Adrenal gland (tissue), 12 donors: ENCODE results near the gene HES5. TPM values are rescaled to one million over a fixed set of nuclear protein-coding genes. Genes with fewer than 3 reads are reported as not detected.

ENCODE experiments used
- DNase-seq, 7 donors: peaks; one replicate each; pipeline ENCODE4 v3.0.0-alpha.2; 2019 to 2020
- H3K27ac ChIP-seq, 5 donors: fragments of 200-600 bp; sonication (generic) in 4 of 5; 1 replicate in 3 of 5; 2 replicates in 2 of 5; pipeline versions ENCODE4 v1.5.1 to v1.8.0; 2016 to 2020; ENCODE audit warnings: mild to moderate bottlenecking in 1 of 5
- H3K27me3 ChIP-seq: fragments of 200-600 bp; 2 replicates; pipeline ENCODE4 v1.8.0; 2021
- H3K36me3 ChIP-seq, 2 donors: fragments of 200-600 bp; replicated peaks in 1 of 2; 1 replicate in 1 of 2; 2 replicates in 1 of 2; pipeline versions ENCODE4 v1.5.1 to v1.8.0; 2018 to 2022
- H3K4me1 ChIP-seq, 2 donors: fragments of 200-600 bp; replicated peaks in 1 of 2; 1 replicate in 1 of 2; 2 replicates in 1 of 2; pipeline versions ENCODE4 v1.5.1 to v1.8.0; 2018 to 2021
- H3K4me3 ChIP-seq, 4 donors: fragments of 200-600 bp; sonication (generic) in 3 of 4; one replicate each; pipeline ENCODE4 v1.5.1; 2016 to 2018
- H3K9me3 ChIP-seq, 3 donors: fragments of 200-600 bp; sonication (generic) in 1 of 3; replicated peaks in 1 of 3; 1 replicate in 2 of 3; 2 replicates in 1 of 3; pipeline versions ENCODE4 v1.5.1 to v1.8.0; 2016 to 2021
- POLR2A ChIP-seq, 2 donors: fragments of 450-650 bp; IDR thresholded peaks; one replicate each; pipeline ENCODE4 v1.6.1; 2017; ENCODE audit warnings: antibody characterized with exemption in 2 of 2, mild to moderate bottlenecking in 2 of 2, moderate library complexity in 1 of 2
- whole genome bisulfite sequencing, 4 donors: extraction: QIAGEN DNeasy Blood & Tissue Kit in 2 of 4; methylation state at CpG; one replicate each; pipeline versions ENCODE4 v1.1.5 to v1.1.7; 2013 to 2017; 5-methylcytosine and 5-hydroxymethylcytosine counted together
- intact Hi-C, 2 donors: fragments of 100-400 bp; cut with DNase I; formaldehyde crosslinking; loops; one replicate each; pipeline versions ENCODE4 v1.14.1 to v1.15.0; 2022 to 2023
- polyA plus RNA-seq, 3 donors: library from polyadenylated mRNA; stranded (reverse); fragments of 200-250 nt in 2 of 3; fragments of 350-450 nt in 1 of 3; fragmentation: Illumina TruSeq in 1 of 3; extraction: RNeasy Lipid Tissue Mini Kit (QIAGEN cat#74804) in 1 of 3; gene quantifications; one replicate each; pipeline ENCODE4 v1.2.3, GENCODE V29; 2013 to 2014
- total RNA-seq, 9 donors: library from RNA; depleted of rRNA in 4 of 9; stranded (reverse); fragments of >200 nt in 4 of 9; fragments of 120-200 nt in 1 of 9; fragmentation: NEBNext Ultra II Directional in 1 of 9; extraction: Animal tissue kit (Norgen Biotek cat#: 25700) in 1 of 9; gene quantifications; one replicate each; pipeline versions ENCODE4 v1.1.0 to v1.2.4, GENCODE V29; 2013 to 2023
- TF ChIP-seq, protein P1 (sequence below), 6 experiments: fragments of 450-650 bp in 4 of 6; fragments of 200-600 bp in 2 of 6; sonication (generic) in 1 of 6; IDR thresholded peaks; 1 replicate in 5 of 6; 2 replicates in 1 of 6; pipeline versions ENCODE4 v1.5.1 to v1.8.0; 2016 to 2021; ENCODE audit warnings: antibody characterized with exemption in 6 of 6, mild to moderate bottlenecking in 2 of 6, moderate library complexity in 1 of 6
- donor health status: healthy with polysubstance abuse.
- donor health status: Bipolar disorder and iron deficiency.
- donor health status: DM: yes; HTN: yes; CAD: no.
- donor health status: DM: no; HTN: no; CAD: no.
- donor health status: DM: no; HTN: no; CAD: no.
- donor health status: DM: yes; HTN: yes; CAD: no.

The HES5 gene
- total and polyA plus RNA-seq, 12 donors = 0.28 TPM; not detected in 11

GRCh38 chr1:2479186-2479585 is 50.9 kb downstream of the HES5 start:
- Histone ChIP-seq H3K27me3 (no peaks in the 10 kb centered on the region), H3K27ac (no peak overlapping the region), H3K4me1 (peaks cover 11 to 18% of the 10 kb centered on the region in 2 donors), H3K4me3 (no peak overlapping the region), H3K9me3 (no peaks in the 10 kb centered on the region), H3K36me3 (no peaks in the 10 kb centered on the region)
- no peak for TF ChIP-seq POLR2A (IDR thresholded peaks at IDR 0.05)
- TF ChIP-seq, protein P1, sequence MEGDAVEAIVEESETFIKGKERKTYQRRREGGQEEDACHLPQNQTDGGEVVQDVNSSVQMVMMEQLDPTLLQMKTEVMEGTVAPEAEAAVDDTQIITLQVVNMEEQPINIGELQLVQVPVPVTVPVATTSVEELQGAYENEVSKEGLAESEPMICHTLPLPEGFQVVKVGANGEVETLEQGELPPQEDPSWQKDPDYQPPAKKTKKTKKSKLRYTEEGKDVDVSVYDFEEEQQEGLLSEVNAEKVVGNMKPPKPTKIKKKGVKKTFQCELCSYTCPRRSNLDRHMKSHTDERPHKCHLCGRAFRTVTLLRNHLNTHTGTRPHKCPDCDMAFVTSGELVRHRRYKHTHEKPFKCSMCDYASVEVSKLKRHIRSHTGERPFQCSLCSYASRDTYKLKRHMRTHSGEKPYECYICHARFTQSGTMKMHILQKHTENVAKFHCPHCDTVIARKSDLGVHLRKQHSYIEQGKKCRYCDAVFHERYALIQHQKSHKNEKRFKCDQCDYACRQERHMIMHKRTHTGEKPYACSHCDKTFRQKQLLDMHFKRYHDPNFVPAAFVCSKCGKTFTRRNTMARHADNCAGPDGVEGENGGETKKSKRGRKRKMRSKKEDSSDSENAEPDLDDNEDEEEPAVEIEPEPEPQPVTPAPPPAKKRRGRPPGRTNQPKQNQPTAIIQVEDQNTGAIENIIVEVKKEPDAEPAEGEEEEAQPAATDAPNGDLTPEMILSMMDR (IDR thresholded peaks at IDR 0.05) = no peak
- no peak for DNase-seq
- intact Hi-C loops = no loop called here
- 72 to 83% (median 80%) methylated on average over 12 to 20 of the region's 20 CpGs for WGBS, 4 donors

Other genes starting within 250 kb of the HES5 start
- gene MORN1, start 138.7 kb downstream of the HES5 start, total RNA-seq = 10 to 100 TPM in 3 of 9 donors, 1 to 10 TPM in 6; 5.6 to 14.1 (median 8.9) TPM
- 10 to 100 TPM in 1 of 3 donors, 1 to 10 TPM in 2; 1.8 to 12.1 (median 5.9) TPM for gene MORN1, start 138.7 kb downstream of the HES5 start, polyA plus RNA-seq
- 100 to 1,000 TPM; 106 to 268 (median 185) TPM for gene RER1, start 138.4 kb downstream of the HES5 start, total RNA-seq
- 100 to 1,000 TPM; 149 to 345 (median 150) TPM for gene RER1, start 138.4 kb downstream of the HES5 start, polyA plus RNA-seq
- 10 to 100 TPM; 32.4 to 81.5 (median 45.6) TPM for gene PEX10, start 117.7 kb downstream of the HES5 start, total RNA-seq
- 10 to 100 TPM; 25.3 to 53.8 (median 43.8) TPM for gene PEX10, start 117.7 kb downstream of the HES5 start, polyA plus RNA-seq
- 1 to 10 TPM in 5 of 9 donors, under 1 TPM in 3, not detected in 1; 0.22 to 6.1 (median 1.7) TPM for gene PLCH2, start 54.0 kb downstream of the HES5 start, total RNA-seq
- gene PLCH2, start 54.0 kb downstream of the HES5 start, polyA plus RNA-seq = 10 to 100 TPM in 2 of 3 donors, 1 to 10 TPM in 1; 2.4 to 66.3 (median 11.4) TPM
- 10 to 100 TPM; 14.2 to 50.2 (median 30.6) TPM for gene PANK4, start 3.7 kb downstream of the HES5 start, total RNA-seq
- gene PANK4, start 3.7 kb downstream of the HES5 start, polyA plus RNA-seq = 10 to 100 TPM; 13.8 to 44.1 (median 26.2) TPM
- 100 to 1,000 TPM in 6 of 9 donors, 10 to 100 TPM in 2, 1 to 10 TPM in 1; 7.0 to 127 (median 115) TPM for gene TNFRSF14, start 26.1 kb upstream of the HES5 start, total RNA-seq
- gene TNFRSF14, start 26.1 kb upstream of the HES5 start, polyA plus RNA-seq = 100 to 1,000 TPM in 2 of 3 donors, 10 to 100 TPM in 1; 11.6 to 554 (median 238) TPM
- 10 to 100 TPM; 16.9 to 64.0 (median 32.1) TPM for gene PRXL2B, start 56.5 kb upstream of the HES5 start, total RNA-seq
- 10 to 100 TPM; 19.8 to 39.7 (median 25.8) TPM for gene PRXL2B, start 56.5 kb upstream of the HES5 start, polyA plus RNA-seq
- gene MMEL1, start 102.8 kb upstream of the HES5 start, total RNA-seq = 1 to 10 TPM in 8 of 9 donors, under 1 TPM in 1; 0.30 to 4.2 (median 1.6) TPM
- gene MMEL1, start 102.8 kb upstream of the HES5 start, polyA plus RNA-seq = 1 to 10 TPM; 2.9 to 8.2 (median 7.4) TPM